ENCODE results near the gene WDR91.

DNA sequence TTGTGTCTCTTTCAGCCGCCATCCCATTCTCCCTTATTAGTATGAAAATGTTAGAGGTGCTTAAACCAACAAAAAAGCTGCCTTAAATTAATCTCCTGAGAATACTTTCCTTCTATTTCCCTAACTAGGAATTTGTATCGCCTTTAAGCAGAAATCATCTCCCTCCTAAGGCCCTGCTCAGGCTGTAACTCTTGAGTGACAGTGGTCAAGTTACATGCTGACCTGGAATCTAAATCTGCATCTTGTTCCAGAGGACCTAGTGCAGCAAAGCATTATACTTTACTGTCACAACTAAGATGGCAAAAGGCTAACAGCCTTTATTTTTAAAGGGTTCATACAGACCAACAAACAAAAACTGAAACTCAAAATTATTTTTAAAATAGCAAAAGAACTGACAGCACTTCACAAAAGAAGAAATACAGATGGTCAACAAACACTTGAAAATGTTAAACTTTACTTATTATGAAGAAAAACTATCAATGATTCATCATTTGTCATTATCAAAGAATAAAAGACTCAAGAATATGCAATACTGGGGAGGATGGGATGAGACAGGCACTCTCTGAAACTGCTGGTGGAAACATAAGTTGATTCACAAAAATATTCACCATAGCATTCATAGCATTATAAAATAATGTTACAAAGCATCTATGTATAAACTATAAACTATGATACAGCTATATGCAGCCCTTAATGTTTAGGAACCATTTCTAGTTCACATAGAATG lies 51.8 kb downstream of the WDR91 start:
- TF ChIP-seq, protein P1, sequence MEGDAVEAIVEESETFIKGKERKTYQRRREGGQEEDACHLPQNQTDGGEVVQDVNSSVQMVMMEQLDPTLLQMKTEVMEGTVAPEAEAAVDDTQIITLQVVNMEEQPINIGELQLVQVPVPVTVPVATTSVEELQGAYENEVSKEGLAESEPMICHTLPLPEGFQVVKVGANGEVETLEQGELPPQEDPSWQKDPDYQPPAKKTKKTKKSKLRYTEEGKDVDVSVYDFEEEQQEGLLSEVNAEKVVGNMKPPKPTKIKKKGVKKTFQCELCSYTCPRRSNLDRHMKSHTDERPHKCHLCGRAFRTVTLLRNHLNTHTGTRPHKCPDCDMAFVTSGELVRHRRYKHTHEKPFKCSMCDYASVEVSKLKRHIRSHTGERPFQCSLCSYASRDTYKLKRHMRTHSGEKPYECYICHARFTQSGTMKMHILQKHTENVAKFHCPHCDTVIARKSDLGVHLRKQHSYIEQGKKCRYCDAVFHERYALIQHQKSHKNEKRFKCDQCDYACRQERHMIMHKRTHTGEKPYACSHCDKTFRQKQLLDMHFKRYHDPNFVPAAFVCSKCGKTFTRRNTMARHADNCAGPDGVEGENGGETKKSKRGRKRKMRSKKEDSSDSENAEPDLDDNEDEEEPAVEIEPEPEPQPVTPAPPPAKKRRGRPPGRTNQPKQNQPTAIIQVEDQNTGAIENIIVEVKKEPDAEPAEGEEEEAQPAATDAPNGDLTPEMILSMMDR (IDR thresholded peaks at IDR 0.05; ENCODE audit: low read depth, low read length), result no peak
- no peak for TF ChIP-seq POLR2A (IDR thresholded peaks at IDR 0.05; ENCODE audit: extremely low read depth, insufficient read length)
- no peak for TF ChIP-seq MYC (IDR thresholded peaks at IDR 0.05; ENCODE audit: low read depth, low read length)
- TF ChIP-seq MAX (IDR thresholded peaks at IDR 0.05; ENCODE audit: low read depth, low read length), result no peak

Measured in NB4 (cell line).